Measurements from ENCODE around the gene KCNE5.
"Not testable (repeated sequence)": the region's sequence is repeated elsewhere in the genome, so short reads cannot be mapped to it uniquely, and the experiment has no call there.

KCNE5 gene

GRCh38 chrX:109600237-109600651 lies 24.7 kb downstream of the KCNE5 start:
- no peak for DNase-seq

GRCh38 chrX:109596015-109596414 lies 29.0 kb downstream of the KCNE5 start:
- DNase-seq, result no peak

DNA sequence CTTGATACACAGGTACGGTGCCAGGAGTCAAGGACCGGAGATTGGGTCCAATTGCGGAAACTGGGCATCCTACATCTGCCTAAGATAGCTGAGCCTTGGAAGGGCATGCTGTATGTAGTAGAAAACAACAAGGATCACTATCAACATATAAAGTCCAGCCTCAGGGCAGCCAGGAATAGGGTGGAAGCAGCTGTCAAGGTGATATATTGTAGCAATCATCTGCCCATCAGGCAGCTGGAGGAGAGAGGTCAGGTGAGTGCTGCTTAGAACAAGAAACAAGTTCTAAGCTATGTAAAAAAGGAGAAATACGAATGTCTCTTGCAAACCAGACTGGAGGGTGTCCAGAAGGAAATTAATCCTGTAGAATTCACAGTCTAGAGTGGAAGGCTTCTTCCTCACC lies 34.8 kb downstream of the KCNE5 start:
- no peak for DNase-seq

DNA sequence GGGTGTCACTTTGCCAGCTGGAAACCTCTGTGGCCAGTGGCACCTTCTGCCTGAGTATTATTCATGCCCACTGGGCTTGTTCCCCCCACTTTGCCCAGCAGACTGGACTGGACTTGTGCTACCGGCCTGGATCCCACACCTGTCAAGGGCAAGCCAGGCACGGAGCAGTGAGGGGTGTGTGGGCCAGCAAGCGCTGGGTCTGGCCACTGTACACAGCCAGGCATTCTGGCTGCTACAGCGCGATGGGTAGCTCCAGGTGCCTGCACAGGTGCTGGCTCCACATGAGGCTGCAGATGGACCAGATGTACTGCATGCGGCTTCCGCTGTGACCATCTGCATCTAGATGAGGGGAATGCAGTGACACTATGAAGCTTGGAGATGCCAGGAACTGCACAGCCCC lies 39.5 kb downstream of the KCNE5 start:
- DNase-seq, result no peak

GRCh38 chrX:109578916-109579315 lies 46.1 kb downstream of the KCNE5 start:
- no peak for DNase-seq

GRCh38 chrX:109577055-109577454 lies 47.9 kb downstream of the KCNE5 start:
- no peak for DNase-seq

DNA sequence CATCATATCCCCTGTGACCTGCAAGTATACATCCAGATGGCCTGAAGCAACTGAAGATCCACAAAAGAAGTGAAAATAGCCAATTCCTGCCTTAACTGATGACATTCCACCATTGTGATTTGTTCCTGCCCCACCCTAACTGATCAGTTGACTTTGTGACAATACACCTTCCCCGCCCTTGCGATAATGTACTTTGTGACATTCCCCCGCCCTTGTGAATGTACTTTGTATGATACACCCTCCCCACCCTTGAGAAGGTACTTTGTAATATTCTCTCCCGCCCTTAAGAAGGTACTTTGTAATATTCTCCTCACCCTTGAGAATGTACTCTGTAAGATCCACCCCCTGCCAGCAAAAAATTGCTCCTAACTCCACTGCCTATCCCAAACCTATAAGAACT lies 48.9 kb downstream of the KCNE5 start:
- DNase-seq, result not testable (repeated sequence)

Measured in CD4-positive, alpha-beta T cell treated with Interleukin-4 for 4 hours (primary cell).